ENCODE data around the gene ST7. TPM values are rescaled to one million over a fixed set of nuclear protein-coding genes. Genes with fewer than 3 reads are reported as not detected.

Gene ST7
- total and polyA plus RNA-seq, 2 of the 13 experiments (the other 11 are each of a cell fraction or from before 2014, with no cell fraction given), result 17.3 to 23.5 TPM

DNA sequence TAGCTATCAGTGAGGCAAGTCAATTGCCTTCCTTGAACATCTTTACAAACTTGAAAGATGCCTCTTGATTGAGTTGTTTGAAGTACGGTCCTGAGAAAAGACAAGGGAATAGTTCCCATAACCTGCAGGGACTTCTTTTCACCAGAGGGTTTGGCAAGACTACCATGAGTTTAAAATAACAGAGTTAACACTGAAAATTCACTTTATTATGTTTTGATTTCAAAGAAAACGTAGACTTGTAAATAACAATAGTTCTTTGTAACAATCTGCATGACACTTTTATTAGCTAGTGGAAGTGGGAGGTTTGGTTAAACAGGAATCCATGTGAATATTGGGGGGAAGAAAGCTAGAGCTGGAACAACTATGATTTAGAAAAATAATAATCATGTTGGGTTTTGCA, 320.0 kb downstream of the ST7 start:
- Histone ChIP-seq H3K27ac (ENCODE audit: extremely low read length, insufficient read depth, low read length) (no peak overlapping the region), H3K79me2 (ENCODE audit: insufficient read depth, low read length) (no peaks in the 10 kb centered on the region), H4K20me1 (ENCODE audit: insufficient read depth, low read length) (no peaks in the 10 kb centered on the region), H3K9ac (ENCODE audit: insufficient read depth, low read depth, low read length) (no peak overlapping the region), H3K4me3 (replicated peaks in 1 of 3; ENCODE audit: insufficient read depth in 1 of 3, low read depth in 2 of 3, low read length in 3 of 3) (no peak overlapping the region), H3K4me2 (ENCODE audit: low read depth, low read length) (no peak overlapping the region), H3K27me3 (ENCODE audit: control insufficient read depth in 1 of 2, insufficient read depth in 2 of 2, low read length in 2 of 2) (peaks cover 0 to 52% of the 10 kb centered on the region in 2 experiments; a peak in 4 of 5 replicates), H3K36me3 (replicated peaks in 1 of 2; ENCODE audit: control insufficient read depth in 1 of 2, insufficient read depth in 2 of 2, low read length in 2 of 2) (no peaks in the 10 kb centered on the region), H3K9me3 (ENCODE audit: low read length) (no peaks in the 10 kb centered on the region), H2AFZ (ENCODE audit: low read length) (no peak overlapping the region), H3K4me1 (ENCODE audit: insufficient read depth, low read length) (no peaks in the 10 kb centered on the region)
- DNase-seq (ENCODE audit: low spot score) (no peak), ATAC-seq (no peak), FAIRE-seq (no peak)
- ChIA-PET POLR2A (no interaction called here), CTCF (ENCODE audit: low intra/inter-chr PET ratio, low total read pairs) (no interaction called here)
- in situ Hi-C loops (cut with HindIII; ENCODE audit: extremely low pct_ligation_motif_present, low pct_unique_long_range_greater_than_20kb) (no loop called here), intact Hi-C loops (cut with micrococcal nuclease; ENCODE audit: unreplicated experiment) (no loop called here)
- 1% methylated on average over 2 of the region's 2 CpGs for WGBS (ENCODE audit: low lambda C conversion rate)
- TF ChIP-seq NFYC (CRISPR knock-in tag; IDR thresholded peaks at IDR 0.05), result no peak
- TF ChIP-seq FOXO1 (CRISPR knock-in tag; IDR thresholded peaks at IDR 0.05), result no peak
- TF ChIP-seq MBD4 (IDR thresholded peaks at IDR 0.05; ENCODE audit: borderline replicate concordance, low read length), result no peak
- no peak for TF ChIP-seq POGZ (CRISPR knock-in tag; IDR thresholded peaks at IDR 0.05)
- no peak for TF ChIP-seq NCOA5 (CRISPR knock-in tag; IDR thresholded peaks at IDR 0.05)
- no peak for TF ChIP-seq RAD51 (IDR thresholded peaks at IDR 0.05; ENCODE audit: borderline replicate concordance)
- no peak for TF ChIP-seq SP1 (IDR thresholded peaks at IDR 0.05)
- TF ChIP-seq SP1 (CRISPR knock-in tag; IDR thresholded peaks at IDR 0.05), result no peak
- no peak for TF ChIP-seq ELF4 (CRISPR knock-in tag; IDR thresholded peaks at IDR 0.05; ENCODE audit: borderline replicate concordance)
- no TSS peak for BruUV-seq (replicated peaks)

GRCh38 chr7:117273814-117274225, 320.5 kb downstream of the ST7 start:
- H3K27me3 ChIP-seq (ENCODE audit: control insufficient read depth in 1 of 2, insufficient read depth in 2 of 2, low read length in 2 of 2), result peaks cover 0 to 52% of the 10 kb centered on the region in 2 experiments; a peak in 4 of 5 replicates
- in situ Hi-C loops (cut with HindIII; ENCODE audit: extremely low pct_ligation_motif_present, low pct_unique_long_range_greater_than_20kb) (no loop called here), intact Hi-C loops (cut with micrococcal nuclease; ENCODE audit: unreplicated experiment) (no loop called here)
- WGBS (ENCODE audit: low lambda C conversion rate), result 32% methylated on average over 11 of the region's 11 CpGs
- no TSS peak for BruUV-seq (replicated peaks)
- no peaks in the 10 kb centered on the region for H3K36me3 ChIP-seq (replicated peaks in 1 of 2; ENCODE audit: control insufficient read depth in 1 of 2, insufficient read depth in 2 of 2, low read length in 2 of 2)
- ChIA-PET POLR2A (no interaction called here), CTCF (ENCODE audit: low intra/inter-chr PET ratio, low total read pairs) (no interaction called here)
- no peaks in the 10 kb centered on the region for H3K4me1 ChIP-seq (ENCODE audit: insufficient read depth, low read length)
- H3K79me2 ChIP-seq (ENCODE audit: insufficient read depth, low read length), result no peaks in the 10 kb centered on the region
- ATAC-seq (no peak), DNase-seq (ENCODE audit: low spot score) (no peak), FAIRE-seq (no peak)
- H2AFZ ChIP-seq (ENCODE audit: low read length), result no peak overlapping the region
- H3K27ac ChIP-seq (ENCODE audit: extremely low read length, insufficient read depth, low read length), result no peak overlapping the region
- H3K4me3 ChIP-seq (replicated peaks in 1 of 3; ENCODE audit: insufficient read depth in 1 of 3, low read depth in 2 of 3, low read length in 3 of 3), result no peak overlapping the region
- H3K9me3 ChIP-seq (ENCODE audit: low read length), result no peaks in the 10 kb centered on the region
- H3K4me2 ChIP-seq (ENCODE audit: low read depth, low read length), result no peak overlapping the region
- H4K20me1 ChIP-seq (ENCODE audit: insufficient read depth, low read length), result no peaks in the 10 kb centered on the region
- H3K9ac ChIP-seq (ENCODE audit: insufficient read depth, low read depth, low read length), result no peak overlapping the region
- TF ChIP-seq HNRNPH1 (optimal IDR thresholded peaks at IDR 0.05; ENCODE audit: low read depth, low read length) (no peak), BRD4 (CRISPR knock-in tag; IDR thresholded peaks at IDR 0.05) (no peak), TIGD3 (CRISPR knock-in tag; IDR thresholded peaks at IDR 0.05; ENCODE audit: borderline replicate concordance) (no peak), ZNF282 (IDR thresholded peaks at IDR 0.05; ENCODE audit: partially characterized antibody) (no peak), RBFOX2 (IDR thresholded peaks at IDR 0.05; ENCODE audit: low read depth, low read length) (no peak), ZMYM3 (CRISPR knock-in tag; IDR thresholded peaks at IDR 0.05) (no peak), HMGA1 (CRISPR knock-in tag; conservative IDR thresholded peaks at IDR 0.05) (no peak), PRMT3 (CRISPR knock-in tag; IDR thresholded peaks at IDR 0.05; ENCODE audit: borderline replicate concordance, low read depth) (no peak)
